ENCODE measurements around the gene ST6GALNAC6. TPM values are rescaled to one million over a fixed set of nuclear protein-coding genes. Genes with fewer than 3 reads are reported as not detected.

Gene ST6GALNAC6
- total and polyA plus RNA-seq, 2 experiments from 2014 or later, result 31.8 to 47.7 TPM

GRCh38 chr9:127935765-127936221, 36.4 kb upstream of the ST6GALNAC6 start:
- Histone ChIP-seq H3K9me2 (replicated peaks; ENCODE audit: insufficient read depth) (no peaks in the 10 kb centered on the region), H3K4me3 (no peak overlapping the region), H3K27me3 (no peaks in the 10 kb centered on the region), H3K9me3 (ENCODE audit: low read depth) (no peaks in the 10 kb centered on the region), H3K4me2 (peak overlapping the region; percentile 97), H3K79me2 (peaks cover 21% of the 10 kb centered on the region), H2AFZ (no peak overlapping the region), H3K4me1 (ENCODE audit: insufficient read depth) (peaks cover 28% of the 10 kb centered on the region), H3K36me3 (replicated peaks; ENCODE audit: insufficient read depth, low read depth) (no peaks in the 10 kb centered on the region), H4K20me1 (ENCODE audit: insufficient read depth, poor library complexity, severe bottlenecking) (no peaks in the 10 kb centered on the region), H3K27ac (no peak overlapping the region)
- DNase-seq (ENCODE audit: low spot score), result no peak
- WGBS (ENCODE audit: low lambda C conversion rate, missing lambda C conversion rate), result 80% methylated on average over 4 of the region's 4 CpGs
- TF ChIP-seq CTCF (IDR thresholded peaks at IDR 0.05; ENCODE audit: poor library complexity) (no peak), EZH2phosphoT487 (IDR thresholded peaks at IDR 0.05; ENCODE audit: low read depth, severe bottlenecking, unreplicated experiment) (no peak), EZH2 (IDR thresholded peaks at IDR 0.05; ENCODE audit: borderline replicate concordance) (no peak)

GRCh38 chr9:127934986-127935385, 35.6 kb upstream of the ST6GALNAC6 start:
- Histone ChIP-seq H4K20me1 (ENCODE audit: insufficient read depth, poor library complexity, severe bottlenecking) (no peaks in the 10 kb centered on the region), H3K79me2 (peaks cover 21% of the 10 kb centered on the region), H3K27me3 (no peaks in the 10 kb centered on the region), H3K4me3 (no peak overlapping the region), H3K36me3 (replicated peaks; ENCODE audit: insufficient read depth, low read depth) (no peaks in the 10 kb centered on the region), H3K4me1 (ENCODE audit: insufficient read depth) (peaks cover 28% of the 10 kb centered on the region), H3K9me2 (replicated peaks; ENCODE audit: insufficient read depth) (no peaks in the 10 kb centered on the region), H3K9me3 (ENCODE audit: low read depth) (no peaks in the 10 kb centered on the region), H3K4me2 (no peak overlapping the region), H3K27ac (no peak overlapping the region), H2AFZ (no peak overlapping the region)
- TF ChIP-seq CTCF (IDR thresholded peaks at IDR 0.05; ENCODE audit: poor library complexity) (no peak), EZH2 (IDR thresholded peaks at IDR 0.05; ENCODE audit: borderline replicate concordance) (no peak), EZH2phosphoT487 (IDR thresholded peaks at IDR 0.05; ENCODE audit: low read depth, severe bottlenecking, unreplicated experiment) (no peak)
- DNase-seq (ENCODE audit: low spot score), result no peak
- 76% methylated on average over 11 of the region's 11 CpGs for WGBS (ENCODE audit: low lambda C conversion rate, missing lambda C conversion rate)

- TF ChIP-seq EZH2 (IDR thresholded peaks at IDR 0.05; ENCODE audit: borderline replicate concordance), result no peak
- no peak for TF ChIP-seq EZH2phosphoT487 (IDR thresholded peaks at IDR 0.05; ENCODE audit: low read depth, severe bottlenecking, unreplicated experiment)
- TF ChIP-seq CTCF (IDR thresholded peaks at IDR 0.05; ENCODE audit: poor library complexity), result no peak
- Histone ChIP-seq H4K20me1 (ENCODE audit: insufficient read depth, poor library complexity, severe bottlenecking) (no peaks in the 10 kb centered on the region), H3K79me2 (peaks cover 21% of the 10 kb centered on the region), H3K27me3 (peaks cover 5% of the 10 kb centered on the region), H3K9me3 (ENCODE audit: low read depth) (no peaks in the 10 kb centered on the region), H3K4me3 (no peak overlapping the region), H3K36me3 (replicated peaks; ENCODE audit: insufficient read depth, low read depth) (no peaks in the 10 kb centered on the region), H3K4me1 (ENCODE audit: insufficient read depth) (peaks cover 28% of the 10 kb centered on the region), H3K4me2 (no peak overlapping the region), H3K27ac (no peak overlapping the region), H2AFZ (no peak overlapping the region), H3K9me2 (replicated peaks; ENCODE audit: insufficient read depth) (no peaks in the 10 kb centered on the region)
- DNase-seq (ENCODE audit: low spot score), result no peak
- WGBS (ENCODE audit: low lambda C conversion rate, missing lambda C conversion rate), result 93% methylated on average over 4 of the region's 4 CpGs
These were observed 34.8 kb upstream of the ST6GALNAC6 start for GRCh38 chr9:127934248-127934647.
